Activated T-cell treated with anti-CD3 and anti-CD28 coated beads, Interleukin-2, amount 50 U/mL, for 1 hour (primary cell): ENCODE measurements around the gene PJA2.
A peak's percentile ranks its signal among the peaks of the same experiment; 100 is the strongest.

Experiments used
- DNase-seq: peaks from one replicate; pipeline ENCODE4 v3.0.0-alpha.2; 2020

PJA2 gene

GRCh38 chr5:109408991-109409843, 557 bp downstream of the PJA2 start:
- peak; percentile 83 for DNase-seq

DNA sequence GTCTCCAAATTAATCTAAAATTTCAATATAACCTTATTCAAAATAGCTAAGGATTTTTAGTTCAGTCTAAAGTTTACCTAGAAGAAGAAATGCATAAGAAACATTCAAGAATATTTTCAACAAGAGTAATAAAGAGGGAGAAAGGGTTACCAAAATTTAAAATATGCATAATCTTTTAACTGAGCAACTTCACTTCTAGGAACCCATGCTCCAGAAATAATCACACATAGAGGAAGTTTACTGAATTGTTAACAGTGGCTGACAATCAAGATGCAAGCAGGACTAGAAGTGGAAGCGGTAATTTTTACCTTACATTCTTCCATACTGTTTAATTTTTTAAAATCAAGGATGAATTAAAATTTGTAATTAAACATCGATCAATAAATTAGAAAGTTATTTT, 1.9 kb downstream of the PJA2 start:
- no peak for DNase-seq

DNA sequence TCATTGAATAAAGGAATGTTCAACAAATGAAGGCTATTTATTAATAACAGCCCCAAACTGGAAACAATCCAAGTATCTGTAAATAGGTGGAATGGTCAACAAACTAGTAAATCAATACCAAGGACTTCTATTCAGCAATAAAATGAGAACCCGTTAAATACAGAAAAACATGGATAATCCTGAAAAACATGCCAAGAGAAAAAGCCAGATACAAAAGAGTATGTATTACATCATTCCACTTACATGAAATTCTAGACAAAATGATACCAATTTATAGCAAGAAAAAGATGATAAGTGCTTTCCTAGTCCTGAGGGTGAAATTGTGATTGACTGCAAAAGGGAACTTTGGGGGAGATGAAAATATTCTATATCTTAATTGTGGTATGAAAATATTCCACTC, 3.1 kb downstream of the PJA2 start:
- no peak for DNase-seq

- DNase-seq: no peak
These were observed 5.3 kb downstream of the PJA2 start for GRCh38 chr5:109404428-109404960.

DNA sequence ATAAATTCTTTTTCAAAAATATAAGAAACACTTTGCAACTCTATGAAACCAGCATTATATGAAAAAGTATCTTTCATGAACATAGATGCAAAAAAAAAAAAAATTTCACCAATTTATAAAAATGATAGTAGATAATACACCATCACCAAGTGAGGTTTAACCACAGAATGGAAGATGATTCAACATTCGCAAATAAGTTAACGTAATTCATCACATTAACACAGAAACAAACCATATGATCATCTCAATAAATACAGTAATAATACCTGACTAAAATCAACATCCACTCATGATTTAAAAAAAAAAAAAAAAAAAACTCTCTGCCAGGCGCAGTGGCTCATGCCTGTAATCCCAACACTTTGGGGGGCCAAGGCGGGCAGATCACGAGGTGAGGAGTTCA, 6.3 kb downstream of the PJA2 start:
- DNase-seq: no peak

DNA sequence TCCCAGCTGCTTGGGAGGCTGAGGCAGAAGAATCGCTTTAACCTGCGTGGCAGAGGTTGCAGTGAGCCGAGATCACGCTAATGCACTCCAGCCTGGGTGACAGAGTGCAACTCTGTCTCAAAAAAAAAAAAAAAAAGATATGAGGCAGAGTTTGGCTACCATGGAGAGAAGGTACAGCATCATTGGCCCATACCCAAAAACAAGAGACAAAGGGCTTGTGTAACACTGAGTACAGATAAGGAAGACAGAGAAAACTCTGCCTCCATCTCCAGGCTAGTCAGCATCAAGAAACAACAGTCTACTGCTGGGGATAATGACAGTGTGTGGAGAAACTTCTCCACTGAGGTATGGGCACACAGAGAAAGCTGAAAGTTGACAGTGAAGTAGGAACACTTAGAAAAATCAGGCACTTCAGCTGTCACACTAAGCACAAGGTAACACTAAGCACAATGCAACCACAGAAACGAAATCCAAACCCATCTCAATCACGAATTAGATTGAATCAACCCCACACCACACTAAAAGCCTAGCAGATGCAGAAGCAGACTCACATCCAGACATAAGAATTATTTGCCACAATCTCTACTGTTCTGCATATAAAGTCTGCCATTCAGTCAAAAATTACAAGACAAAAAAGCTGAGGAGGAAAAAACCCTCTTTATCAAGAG, 10.5 kb downstream of the PJA2 start:
- DNase-seq: no peak

DNA sequence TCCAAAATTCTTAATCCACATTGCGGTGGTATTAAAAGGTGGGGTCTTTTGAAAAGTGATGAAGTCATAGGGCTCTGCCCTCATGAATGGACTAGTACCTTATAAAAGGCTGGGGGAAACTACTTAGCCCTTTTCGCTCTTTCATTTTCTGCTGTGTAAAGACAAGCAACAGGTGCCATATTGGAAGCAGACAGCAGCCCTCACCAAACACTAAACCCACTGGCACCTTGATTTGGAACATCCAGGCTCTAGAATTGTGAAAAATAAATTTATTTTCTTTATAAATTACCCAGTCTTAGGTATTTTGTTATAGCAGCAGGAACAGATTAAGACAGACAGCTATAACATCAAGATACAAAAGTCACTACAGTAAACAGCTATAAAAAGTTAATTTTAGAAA, 12.8 kb downstream of the PJA2 start:
- DNase-seq: no peak

DNA sequence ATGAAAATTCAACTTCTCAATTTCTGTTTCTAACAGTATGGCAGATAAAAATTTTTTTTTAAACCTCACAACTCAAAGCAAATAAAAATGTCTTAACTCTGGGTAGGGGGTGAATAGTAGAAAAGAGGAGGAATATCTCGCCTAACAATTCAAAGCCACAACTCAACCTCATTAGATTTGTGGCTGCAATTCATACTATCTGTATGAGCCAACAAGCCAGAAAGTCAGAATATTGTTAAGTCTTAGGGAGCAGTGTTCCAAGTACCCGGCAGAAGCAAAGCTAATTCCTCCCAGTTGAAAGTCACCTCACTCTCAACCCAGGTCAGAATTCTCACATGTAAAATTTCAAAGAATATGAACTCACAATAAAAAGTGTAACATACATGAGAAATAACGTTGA, 15.0 kb downstream of the PJA2 start:
- no peak for DNase-seq

DNA sequence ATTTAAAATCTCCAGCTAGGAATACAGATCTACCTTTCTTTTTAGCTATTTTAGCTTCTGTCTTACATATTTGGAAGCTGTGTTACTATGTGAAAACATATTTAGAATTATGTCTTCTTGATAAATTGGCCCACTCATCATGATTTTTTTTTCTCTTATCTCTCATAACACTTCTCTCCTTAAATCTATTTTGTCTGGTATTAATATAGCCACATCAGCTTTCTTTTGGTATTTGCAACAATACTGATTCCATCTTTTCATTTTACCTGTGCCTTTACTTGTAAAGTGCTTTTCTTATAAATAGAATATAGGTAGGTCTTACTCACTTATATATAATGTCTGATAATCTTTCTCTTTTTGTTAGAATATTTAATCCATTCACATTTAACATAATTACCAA, 19.6 kb downstream of the PJA2 start:
- no peak for DNase-seq

GRCh38 chr5:109388407-109388806, 21.4 kb downstream of the PJA2 start:
- DNase-seq: no peak

GRCh38 chr5:109387408-109387974, 22.3 kb downstream of the PJA2 start:
- no peak for DNase-seq

DNA sequence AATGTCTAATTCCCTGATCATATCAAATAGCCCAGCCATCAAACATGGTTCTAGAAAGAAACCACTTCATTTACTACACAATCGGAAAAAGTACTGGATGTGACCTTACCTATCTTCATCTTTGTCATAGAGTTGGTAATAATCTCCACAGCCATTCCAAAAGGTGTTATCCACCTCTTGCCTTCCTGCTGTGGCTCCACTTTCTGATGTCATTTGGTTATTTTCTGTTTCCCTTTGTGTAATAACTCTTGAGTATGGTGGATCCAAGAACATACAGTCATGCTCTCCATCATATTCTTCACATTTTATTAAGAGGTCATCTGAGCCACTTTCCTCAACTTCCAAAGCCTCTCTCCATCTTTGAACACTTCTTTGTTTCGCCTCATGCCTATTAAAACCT, 31.7 kb downstream of the PJA2 start:
- DNase-seq: no peak

DNA sequence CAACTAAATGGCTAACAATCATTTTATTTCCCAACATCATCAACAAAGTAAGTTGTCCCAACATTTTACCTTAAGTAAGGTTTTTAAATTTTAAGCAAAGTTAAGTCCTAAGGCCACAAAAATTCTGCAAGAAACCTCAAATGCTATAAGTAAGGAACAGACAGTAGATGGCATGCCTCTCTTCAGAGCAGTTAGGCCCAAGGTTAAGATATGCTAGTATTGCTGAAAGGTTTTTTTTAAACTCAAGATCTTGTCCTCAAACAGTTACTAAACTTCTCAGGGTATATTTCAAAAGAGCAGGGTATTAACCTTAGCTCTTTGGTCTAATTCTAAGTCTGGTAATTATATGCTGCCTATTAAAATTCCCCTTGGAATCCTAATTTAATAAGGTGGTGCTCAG, 35.1 kb downstream of the PJA2 start:
- DNase-seq: no peak

DNA sequence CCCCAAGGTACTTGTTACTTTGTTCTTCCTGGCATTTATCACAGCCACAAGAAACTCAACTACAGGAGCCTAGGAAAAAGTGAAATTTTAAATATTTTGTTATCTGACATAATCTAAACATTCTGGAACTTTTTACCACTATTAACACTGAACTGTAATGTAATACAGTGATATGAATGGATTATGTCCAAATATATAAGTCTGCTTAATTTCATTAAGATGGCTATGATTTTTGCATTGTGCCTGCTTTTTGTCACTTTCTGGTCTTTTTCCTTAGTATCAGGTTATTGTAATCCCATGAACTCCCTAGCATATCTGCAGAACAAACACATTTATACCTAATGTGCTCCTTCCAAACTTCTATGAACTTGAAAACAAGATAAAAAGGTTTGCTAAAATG, 35.8 kb downstream of the PJA2 start:
- no peak for DNase-seq

DNA sequence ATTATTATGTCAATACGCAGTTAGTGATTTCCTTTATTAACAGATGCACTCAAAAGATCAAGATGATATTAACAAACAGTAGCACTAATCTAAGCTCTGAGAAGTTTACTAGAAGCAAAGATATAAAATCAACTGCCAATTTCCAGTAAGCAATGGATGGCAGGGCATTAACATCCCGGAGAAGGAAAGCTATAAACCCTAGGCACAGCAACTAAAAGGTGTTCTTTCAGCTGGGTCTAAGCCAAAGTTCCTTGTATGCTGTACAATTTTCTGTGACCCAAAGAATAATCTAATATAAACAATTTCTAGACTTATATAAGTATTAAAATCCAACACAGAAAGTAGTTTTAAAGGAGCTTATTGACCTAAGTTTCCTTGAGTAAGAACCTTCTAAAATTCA, 39.4 kb downstream of the PJA2 start:
- DNase-seq: no peak

GRCh38 chr5:109365653-109366052, 44.1 kb downstream of the PJA2 start:
- DNase-seq: no peak

- DNase-seq: no peak
These were observed 44.8 kb downstream of the PJA2 start for GRCh38 chr5:109364977-109365376.

GRCh38 chr5:109359642-109360041, 50.1 kb downstream of the PJA2 start:
- no peak for DNase-seq

GRCh38 chr5:109357807-109358206, 52.0 kb downstream of the PJA2 start:
- DNase-seq: no peak

- no peak for DNase-seq
These were observed 55.0 kb downstream of the PJA2 start for GRCh38 chr5:109354761-109355160.

DNA sequence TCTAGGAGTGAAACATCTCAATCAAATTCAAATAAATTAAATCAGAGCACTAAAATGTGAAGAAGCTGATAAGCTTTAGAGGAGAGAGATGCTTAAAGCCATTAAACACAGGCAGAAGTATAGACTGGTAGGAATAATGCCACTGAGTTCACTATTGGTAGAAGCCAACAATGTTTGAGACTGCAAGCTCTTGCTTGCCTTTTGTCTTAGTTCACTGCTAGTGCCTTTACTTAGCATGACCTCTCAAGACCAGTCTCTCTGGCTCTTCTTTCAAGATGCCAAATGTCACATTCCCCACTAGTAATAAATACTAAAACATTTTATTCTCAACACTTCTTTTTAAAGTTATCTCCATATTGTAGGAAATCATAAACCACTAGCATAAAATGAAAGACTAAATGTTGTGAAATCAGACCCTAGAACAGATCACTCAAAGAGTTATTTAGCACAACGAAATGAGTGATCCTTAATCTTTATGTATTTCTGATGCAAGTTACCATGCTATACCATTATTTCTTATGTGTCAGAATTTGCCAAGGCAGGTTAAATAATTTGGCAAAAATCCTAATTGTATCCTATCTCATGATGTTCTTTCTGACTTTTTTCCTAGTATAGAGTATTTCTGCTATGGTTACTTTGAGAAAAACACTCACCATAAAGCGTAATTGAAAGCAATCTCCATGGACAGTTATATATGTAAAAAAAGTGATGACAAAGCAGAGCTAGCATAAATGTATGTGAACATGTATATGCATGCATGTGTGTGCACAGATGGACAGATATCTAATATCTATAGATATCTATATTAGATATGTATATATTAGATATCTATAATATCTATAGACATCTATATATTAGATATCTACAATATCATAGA, 57.5 kb downstream of the PJA2 start:
- DNase-seq: no peak

DNA sequence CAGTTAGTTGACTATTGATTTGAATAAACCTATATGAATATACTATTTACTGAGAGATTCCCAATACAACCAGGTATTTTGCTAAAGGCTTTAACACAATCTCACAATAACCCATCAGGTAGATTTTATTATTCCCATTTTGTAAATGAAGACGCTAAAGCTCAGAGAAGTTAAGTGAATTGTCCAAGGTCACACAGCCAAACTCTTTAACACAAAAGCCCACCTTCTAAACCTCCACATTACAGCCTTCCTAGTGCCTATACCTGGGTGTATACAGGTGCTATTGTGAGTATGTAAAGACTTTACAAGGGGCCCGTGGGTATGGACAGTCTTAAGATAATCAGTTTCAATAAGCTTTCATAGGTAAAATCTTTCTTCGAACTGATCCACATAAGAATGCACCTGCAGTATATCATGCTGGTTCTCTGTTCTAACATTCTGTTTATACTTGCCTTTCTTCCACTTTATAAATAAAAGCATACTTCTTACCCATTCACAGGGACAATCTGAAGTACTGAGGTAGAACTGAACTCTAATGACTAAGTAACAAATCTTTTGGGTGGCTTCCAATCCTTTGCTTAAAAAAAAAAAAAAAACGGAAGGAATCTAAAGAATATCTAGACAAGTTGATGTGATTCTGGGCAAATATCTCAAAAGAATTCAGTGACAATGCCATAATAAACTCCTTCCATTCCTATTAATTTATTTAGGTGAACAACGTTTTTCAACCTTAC, 59.1 kb downstream of the PJA2 start:
- DNase-seq: no peak
